GM19455 (cell line): ENCODE results near the gene WWTR1.

Experiments
- ATAC-seq: cut with Tn5 transposase; IDR thresholded peaks from one replicate; pipeline ENCODE4 v1.9.1; 2021; ENCODE audit not compliant: unreplicated experiment

Gene WWTR1

DNA sequence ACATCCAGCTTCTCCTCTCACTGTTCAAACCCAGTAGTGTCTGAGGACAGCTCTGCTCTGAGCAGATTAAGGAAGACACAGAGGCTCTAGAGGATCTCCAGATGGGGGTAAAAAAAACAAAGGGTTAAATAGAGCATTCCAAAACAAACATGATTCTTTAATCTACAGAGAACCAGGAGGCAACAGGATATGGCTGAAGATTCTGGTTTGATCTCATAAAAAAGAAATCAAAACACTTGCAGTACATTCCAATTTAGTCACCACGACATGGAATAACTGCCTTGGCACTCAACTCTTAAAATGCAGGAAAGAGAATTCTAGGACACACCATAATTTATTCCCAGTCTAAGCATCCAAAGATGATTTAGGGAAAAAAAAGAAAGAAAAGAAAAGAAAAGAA is 151.3 kb downstream of the WWTR1 start:
- no peak for ATAC-seq

DNA sequence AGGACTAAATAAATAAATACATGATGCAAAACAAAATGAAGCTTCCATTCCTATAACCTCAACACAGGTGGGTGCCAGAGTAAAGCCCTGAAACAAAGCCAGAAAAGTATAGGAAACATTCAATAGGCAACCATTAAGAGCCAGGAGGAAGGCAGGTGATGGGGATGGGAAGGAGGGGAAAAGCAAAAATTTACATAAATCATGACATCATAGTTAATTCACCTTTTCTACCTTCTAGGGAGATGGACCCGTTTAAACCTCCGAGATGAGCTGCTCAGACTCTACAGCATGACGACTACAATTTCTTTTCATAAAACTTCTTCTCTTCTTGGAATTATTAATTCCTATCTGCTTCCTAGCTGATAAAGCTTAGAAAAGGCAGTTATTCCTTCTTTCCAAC is 155.4 kb downstream of the WWTR1 start:
- no peak for ATAC-seq

DNA sequence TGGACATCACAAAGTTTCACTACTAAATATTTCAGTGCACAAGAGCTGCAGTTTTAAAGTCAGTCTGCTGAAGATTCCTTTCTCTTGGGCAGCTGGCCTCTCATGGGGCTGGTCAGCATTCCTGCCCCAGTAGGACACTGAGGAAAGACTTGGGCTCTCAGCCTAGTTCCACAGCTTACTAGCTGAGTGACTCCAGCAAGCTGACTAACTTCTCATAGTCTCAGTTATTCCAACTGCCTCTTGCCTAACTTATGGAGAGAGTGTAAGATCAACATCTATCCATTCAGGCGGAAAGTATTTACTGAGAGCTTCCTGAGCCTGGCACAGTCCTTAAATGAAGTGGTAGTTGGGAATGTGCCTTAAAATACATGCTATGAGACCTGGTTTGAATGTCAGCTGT is 156.3 kb downstream of the WWTR1 start:
- no peak for ATAC-seq

DNA sequence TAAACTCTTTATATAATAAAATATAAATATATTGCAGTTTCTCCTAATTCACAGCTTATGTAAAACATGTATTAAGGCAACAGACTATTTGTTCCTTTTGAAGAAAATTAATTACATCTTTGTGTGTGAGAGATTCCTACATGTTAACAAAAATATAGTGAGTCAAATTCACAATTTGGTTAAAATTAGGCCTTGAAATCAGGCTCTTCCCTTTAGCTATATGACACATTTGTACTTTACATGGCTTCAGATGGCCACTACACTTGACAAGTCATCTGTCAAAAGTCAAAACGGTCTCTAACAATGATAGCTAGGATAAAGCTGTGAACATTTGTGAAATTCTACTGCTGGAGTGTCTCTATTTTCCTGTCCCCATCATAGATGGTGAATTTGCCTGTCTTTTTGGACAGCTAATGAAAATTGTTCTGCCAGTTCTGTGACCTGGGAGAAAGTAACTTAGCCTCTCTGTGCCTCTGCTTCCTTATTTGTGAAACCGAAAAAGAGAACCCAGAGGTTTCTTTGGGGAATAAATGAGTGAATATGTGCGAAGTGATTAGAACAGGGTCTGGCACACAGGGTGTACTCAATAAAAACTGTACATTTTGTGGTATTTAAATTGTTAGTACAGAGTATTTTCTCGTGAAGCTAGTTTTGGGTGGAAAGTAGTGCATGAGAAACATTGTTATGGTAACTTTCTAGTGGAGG is 159.7 kb downstream of the WWTR1 start:
- ATAC-seq: no peak

DNA sequence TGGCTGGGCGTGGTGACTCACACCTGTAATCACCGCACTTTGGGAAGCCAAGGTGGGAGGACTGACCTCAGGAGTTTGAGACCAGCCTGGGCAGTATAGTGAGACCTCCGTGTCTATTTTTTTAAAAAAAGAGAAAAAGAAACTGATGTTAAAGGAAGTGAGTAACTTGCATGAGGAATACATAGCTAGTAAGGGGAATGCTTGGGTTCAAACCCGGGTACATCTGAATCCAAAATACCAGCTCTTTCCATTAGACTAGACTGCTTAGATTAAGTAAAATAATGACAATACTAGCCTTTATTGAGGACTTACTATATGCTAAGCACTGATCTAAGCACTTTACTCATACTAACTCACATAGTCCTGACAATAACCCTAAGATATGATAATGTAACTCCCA is 160.9 kb downstream of the WWTR1 start:
- ATAC-seq: no peak

- ATAC-seq: no peak
Observed at GRCh38 chr3:149495581-149496125, 162.2 kb downstream of the WWTR1 start.

- ATAC-seq: no peak
Observed at GRCh38 chr3:149494759-149495580, 162.9 kb downstream of the WWTR1 start.

GRCh38 chr3:149494022-149494758 is 163.6 kb downstream of the WWTR1 start:
- no peak for ATAC-seq

DNA sequence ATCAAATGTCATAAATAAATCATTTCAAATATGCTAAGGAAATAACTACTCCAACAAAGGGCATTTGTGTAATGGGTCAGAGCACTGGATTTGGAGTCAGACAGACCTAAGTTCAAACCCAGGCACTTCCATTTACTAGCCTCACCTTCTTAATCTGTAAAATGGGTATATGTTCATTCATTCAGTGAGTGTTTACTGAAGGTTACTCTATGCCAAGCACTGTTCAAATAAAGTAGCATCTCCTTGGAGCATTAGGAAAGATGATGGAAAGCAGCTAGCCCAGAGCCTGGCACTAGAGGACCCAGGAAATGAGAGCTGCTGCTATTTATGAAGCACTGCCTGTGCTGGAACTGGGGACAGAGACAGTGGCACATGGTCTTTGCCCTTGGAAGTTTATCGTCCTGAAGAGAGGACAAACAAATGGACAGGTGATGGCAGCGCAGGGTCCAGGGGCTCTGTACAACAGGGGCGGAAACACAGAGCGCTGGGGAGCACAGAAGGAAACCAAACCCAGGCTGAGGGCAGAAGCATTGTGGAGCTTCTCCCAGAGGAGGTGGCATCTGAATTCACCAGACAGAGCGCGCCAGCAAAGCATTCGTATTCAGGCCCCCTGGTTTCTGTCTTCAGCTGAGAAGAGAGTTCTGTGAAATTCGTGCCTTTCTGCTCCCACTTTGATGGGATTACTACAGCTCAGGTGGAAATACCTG is 164.4 kb downstream of the WWTR1 start:
- no peak for ATAC-seq

DNA sequence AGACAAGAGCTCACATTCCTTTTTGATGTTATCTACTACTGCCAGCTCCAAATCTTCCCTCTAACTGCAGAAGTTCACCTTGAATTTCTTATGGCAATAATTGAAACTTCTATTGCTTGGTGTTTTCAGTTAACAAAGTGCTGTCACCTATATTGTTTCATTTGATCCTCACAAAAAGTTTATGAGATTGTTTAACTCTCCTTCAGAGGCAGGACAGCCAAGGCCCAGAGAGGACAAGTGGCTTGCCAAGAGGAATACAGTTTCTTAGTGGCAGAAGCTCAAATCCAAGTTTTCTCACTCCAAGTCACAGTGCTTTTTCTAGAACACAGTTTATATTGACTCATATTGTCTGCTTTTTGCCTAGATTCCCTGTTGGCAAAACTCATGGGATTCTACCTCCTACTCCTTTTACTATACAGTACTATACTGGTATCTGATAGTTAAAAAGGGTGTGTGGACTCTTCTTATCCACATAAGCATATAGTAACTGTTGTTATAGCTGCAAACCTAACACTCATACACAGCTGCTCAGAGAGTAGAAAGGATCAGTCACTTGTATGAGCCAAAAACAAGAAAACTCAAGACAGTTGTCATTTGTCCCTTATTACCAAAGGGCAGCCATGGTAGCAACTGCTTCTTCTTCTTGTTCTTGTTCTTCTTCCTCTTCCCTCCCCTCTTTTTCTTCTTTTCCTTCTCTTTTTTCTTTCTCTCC is 167.4 kb downstream of the WWTR1 start:
- ATAC-seq: no peak

- no peak for ATAC-seq
Observed at GRCh38 chr3:149489060-149489690, 168.7 kb downstream of the WWTR1 start.

- peak; percentile 74 for ATAC-seq
Observed at GRCh38 chr3:149487598-149488197, 170.1 kb downstream of the WWTR1 start.

GRCh38 chr3:149486726-149487125 is 171.1 kb downstream of the WWTR1 start:
- no peak for ATAC-seq

DNA sequence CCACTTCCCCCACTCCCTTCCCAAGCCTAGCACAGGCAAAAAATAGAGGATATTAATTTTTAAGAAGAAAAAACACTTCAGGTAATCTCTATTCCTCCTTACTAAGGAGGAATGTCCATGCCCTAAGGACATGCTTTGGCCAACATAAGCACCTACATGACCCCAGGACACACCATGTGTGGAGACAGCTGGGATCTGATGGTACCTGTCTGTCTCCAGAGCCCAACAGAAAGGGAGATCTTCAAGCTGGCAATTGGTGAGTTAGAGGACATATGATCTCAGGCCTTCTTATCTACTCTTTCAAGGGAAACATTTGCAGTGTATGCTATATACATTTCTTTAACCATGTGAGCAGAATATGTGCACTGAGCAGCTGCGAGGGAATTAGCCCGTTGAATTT is 176.3 kb downstream of the WWTR1 start:
- no peak for ATAC-seq

DNA sequence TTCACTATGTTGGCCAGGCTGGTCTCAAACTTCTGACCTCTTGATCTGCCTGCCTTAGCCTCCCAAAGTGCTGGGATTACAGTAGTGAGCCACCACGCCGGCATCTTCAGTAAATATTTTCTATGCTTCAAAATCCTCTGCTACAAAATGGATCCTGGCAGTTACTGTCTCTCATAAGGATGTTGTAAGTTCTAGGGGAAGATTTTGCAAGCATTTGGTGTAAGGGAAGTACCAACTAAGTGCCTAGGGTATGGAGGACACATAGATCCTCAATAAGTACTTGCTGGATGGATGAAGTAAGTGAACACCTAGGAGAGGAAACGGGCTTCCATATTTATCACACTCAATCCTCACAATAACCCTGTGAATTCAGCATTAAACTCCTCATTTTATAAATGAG is 176.8 kb downstream of the WWTR1 start:
- ATAC-seq: no peak

GRCh38 chr3:149480326-149481017 is 177.4 kb downstream of the WWTR1 start:
- peak; percentile 96 for ATAC-seq

DNA sequence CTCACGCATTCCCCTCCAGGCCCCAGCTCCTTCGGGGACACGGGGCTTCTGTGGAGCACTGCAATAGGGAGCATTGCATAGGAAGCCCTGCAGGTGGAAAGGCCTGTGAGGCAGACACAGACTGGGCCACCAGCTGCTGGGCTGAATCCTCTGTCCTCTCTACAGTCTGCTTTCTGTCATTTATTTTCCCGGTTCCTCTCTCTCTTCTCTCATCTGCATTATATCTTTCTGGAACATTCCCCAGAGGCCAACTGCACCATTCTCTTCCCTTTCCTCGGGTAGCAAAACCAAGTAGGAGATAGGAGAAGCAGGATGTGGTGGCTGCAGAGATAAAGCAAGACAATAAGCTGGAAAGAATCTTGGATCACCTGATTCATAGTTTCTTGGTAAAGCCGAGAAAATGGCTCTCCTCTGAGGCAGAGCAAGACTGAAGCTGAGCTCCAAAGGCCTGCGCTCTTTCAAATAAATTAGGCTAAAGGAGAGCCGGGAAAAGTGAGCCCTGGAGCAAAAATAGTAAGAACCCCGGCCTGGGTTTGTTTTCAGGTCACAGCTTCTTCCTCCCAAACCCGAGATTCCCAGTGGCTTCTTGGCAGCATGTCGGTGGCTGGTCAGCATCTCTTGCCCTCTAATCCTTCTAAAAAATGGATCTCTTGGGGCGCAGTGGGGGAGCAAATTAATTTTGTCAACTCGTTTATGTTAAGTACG is 178.1 kb downstream of the WWTR1 start:
- no peak for ATAC-seq

DNA sequence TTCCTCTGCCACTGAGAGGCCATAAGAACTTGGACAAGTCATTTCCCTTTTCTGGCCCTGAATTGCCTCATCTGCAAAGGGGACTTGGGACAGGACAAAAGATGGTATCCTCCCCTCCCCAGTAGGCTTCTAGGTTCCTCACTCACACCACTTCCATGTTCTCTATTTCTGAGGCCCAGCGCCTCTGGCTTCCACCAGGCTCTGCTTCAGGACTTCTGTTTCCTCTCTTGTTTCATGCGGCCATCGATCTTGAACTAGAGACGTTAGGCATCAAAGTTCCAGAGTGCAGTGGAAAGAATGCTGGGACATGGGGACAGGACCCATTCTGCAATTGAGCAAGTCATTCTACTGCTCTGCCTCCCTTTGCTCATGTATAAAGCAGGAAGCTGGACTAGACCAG is 181.6 kb downstream of the WWTR1 start:
- ATAC-seq: no peak
